Left forelimb (tissue), 1 donor: Measurements from ENCODE around the gene ABLIM2.

Source experiments
- DNase-seq: peaks from one replicate; pipeline ENCODE4 v3.0.0-alpha.2; 2018; ENCODE audit warnings: low spot score

The ABLIM2 gene

DNA sequence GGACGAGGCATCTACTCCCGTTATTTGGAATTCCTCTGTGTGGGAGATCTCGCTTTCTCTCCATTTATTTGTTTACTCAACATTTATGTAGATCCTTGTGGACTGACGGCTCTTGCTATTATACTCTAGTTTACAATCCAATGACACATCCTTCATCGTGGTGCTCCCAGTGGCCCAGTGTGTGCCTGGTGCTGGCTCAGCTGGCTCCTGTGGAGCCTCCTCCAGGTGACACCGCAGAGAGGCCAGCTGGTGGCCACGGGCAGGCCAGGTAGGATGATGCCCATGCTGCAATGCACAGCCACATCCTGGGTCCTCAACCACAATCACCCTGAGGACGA lies 134.9 kb downstream of the ABLIM2 start:
- no peak for DNase-seq

DNA sequence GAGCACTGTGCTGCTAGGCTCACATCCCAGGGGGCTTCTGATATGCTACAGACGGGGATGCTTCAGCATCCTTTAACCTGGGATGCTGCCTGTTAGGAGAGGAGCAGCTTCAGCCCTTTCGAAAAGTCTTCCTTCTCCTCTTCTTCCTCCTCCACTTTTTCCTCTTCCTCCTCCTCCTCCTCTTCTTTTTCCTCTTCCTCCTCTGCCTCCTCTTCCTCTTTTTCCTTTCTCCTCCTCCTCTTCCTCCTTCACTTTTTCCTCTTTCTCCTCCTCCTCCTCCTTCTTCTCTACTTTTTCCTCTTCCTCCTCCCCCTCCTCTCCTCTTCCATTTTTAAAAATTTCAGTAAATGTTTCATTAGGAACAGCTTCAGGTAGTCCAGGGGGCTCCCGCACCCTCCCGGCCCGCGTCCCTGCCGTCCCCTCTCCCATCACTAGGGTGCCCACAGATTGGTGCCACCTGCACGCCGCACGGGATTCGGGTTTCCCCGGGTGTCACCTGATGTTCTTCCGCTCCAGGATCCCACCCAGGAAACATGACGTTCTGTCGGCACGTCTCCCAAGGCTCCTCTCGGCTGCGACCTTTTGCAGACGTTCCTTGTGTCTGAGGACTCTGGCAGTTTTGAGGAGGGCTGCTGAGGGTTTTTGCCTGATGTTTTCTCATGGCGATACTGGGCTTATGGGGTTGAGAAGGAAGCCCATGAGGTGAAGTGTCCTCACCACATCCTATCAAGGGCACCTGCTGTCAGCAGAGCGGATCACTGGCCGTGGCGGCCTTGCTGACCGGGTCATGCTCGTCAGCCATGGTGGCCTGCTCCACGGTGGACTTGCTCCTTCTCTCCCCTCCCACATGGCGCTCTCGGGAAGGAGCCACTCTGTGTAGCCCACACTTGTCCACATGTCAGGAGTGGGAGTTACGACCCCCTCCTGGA lies 135.6 kb downstream of the ABLIM2 start:
- DNase-seq: no peak

DNA sequence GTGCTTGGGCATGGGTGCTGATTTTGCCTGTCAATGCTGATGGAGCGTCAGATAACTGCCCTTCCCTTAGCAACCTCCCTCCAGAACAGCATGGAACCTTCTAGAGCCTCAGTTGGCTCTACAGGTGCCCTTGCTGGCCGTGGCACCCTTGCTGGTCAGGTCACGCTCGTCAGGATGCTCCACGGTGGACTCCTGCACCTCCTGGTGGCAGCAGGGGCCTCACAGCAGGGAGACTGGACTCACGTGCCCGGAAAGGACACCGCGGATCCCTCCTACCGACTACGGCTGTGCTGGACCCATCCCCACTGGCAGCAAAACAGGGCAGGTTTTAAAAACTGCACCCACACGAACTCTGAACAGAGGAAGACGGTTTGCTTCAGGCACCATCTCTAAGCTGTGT lies 136.8 kb downstream of the ABLIM2 start:
- no peak for DNase-seq

DNA sequence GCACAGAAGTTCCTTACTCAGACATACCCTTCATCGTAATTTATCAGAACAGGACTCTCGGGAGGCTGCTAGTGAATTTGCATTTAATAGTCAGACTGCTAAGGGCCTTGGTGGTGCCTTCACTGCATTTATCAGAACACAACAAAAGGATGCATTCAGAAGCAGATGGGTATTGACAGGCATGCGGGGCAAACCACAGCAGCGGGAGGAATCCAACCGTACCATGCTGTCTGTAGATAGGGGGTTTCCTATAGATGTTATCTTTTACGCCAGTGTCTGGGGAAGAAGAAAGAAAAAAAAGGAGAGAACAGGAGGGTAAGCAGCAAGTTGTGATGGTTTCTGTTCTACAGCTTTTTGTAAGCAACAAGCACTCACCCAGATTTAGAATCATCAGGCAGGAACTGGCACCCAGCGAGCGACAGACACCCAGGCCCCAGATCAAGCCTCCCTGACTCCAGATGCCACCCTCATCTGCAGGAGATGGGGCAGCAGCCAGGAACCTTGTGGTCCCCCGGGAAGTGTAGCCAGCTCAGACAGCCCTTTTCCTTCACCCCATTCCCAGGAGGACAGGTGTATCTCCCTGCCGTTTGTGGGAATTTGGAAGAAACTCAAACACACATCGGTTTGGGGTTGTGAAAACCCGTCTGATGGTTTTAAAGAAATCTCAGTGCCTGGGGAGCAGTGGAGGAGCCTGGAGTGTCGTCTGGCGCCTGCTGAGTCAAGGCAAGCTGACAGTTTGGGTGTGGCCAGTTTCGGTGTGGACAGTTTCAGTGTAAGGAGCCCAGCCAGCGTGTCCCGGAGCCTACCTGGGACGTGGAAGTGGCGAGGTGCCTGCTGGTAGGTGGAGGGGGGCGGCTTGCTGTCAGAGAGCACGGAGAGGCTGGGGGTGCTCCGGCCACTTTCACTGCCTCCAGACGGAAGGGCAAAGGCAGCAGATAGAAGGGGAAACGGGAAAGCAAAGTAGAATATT lies 138.9 kb downstream of the ABLIM2 start:
- DNase-seq: no peak

DNA sequence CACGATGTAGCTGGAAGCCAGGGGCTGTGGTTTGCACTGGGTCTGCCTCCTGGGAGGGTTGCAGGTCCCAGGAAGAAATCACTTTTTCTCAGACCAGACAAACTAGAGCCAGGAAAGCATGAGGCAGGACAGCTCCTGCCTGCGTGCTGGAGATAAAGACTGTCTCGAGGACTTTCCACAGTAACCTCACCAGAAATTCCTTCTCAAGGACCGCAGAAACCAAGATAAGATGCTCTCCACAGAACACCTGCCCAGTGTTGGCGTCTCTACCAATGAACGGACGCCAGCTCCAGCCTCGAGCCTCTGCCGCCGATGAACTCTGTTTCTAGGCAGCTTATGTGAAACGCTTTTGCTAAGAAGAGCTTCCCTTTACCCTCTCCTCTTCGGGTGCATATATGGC lies 142.1 kb downstream of the ABLIM2 start:
- no peak for DNase-seq

DNA sequence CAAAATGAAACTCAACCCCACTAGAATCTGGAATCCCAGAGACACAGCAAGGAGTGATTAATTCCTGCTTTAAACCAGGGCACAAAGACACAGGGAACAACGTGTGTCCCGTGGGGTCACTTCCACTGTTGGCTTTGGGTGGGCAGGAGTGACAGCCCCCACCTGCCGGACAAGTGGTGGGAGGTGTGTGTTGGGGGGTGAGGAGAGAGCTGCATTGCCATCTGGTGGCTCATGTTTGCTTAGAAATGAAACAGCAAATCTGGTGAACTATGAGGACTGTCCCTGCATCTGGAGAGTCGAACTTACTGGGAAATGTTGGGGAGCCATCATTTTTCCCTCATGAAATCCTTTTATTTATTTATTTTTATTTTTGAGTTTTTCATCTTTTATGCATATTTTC lies 143.1 kb downstream of the ABLIM2 start:
- no peak for DNase-seq

DNA sequence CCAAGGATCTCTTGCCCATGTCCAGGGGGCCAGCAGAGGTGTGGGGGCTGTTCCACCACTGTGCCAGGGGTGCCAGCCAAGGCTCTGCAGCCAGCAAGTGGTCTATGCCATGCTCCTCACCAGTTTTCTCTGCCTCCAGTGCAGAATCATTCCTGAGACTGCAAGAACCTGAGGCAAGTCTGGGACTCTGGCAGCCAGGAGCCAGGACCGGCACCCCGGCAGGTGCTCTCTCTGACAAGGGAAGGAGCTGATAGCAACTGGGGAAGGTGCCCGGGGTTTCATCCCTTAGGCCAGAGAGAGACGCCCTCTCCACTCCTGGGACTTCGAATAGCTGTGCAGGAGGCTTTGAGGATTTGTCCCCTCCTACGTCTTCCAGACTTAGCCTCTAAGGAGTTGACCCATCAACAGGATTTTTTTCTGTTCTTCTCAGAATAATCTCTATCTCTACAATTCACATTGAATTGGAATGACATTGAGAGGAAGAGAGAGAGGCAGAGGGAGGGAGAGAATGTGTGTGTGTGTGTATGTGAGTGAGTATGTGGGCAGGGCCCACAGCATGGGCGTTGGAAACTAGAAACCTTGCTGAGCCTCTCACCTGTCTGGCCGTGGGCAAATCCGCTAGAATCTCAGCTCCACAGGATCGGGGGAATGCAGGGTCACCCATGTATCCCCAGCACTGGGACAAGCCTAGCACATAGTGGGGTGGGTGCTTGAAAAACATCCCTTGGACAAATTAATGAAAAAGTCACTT lies 144.5 kb downstream of the ABLIM2 start:
- no peak for DNase-seq

DNA sequence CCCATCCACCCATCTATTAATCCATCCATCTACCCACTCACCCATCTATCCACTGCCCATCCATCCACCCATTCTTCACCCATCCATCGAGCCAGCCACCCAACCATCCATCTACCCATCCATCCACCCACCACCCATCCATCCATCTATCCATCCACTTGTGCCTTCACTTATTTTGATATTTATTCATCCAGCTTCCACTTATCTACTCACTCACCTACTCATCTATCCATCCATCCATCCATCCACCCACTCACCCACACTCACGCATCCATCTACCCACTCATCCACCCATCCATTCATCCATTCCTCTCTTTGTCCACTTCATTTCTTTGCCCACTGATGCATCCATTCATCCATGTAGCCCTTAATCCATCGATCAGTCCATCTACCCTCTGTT lies 146.1 kb downstream of the ABLIM2 start:
- DNase-seq: no peak

DNA sequence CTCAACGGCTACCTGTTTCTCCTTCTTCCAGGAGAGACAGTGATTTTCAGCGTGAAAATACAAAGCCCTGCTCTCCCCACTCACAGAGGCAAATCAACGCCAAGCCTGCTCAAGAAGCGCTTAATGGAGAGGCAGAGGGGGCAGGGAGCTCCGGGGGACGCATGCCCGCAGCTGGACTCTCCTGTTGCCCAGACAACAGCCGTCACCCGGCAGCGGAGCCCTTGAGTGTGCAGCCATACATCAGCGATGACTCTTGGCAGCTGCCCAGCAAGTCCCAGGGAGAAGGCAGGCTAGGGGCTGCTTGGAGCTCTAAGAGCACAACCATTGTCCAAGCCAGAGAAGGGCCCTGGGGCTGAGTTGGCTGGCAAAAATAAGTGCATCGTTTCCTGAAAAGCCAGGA lies 148.0 kb downstream of the ABLIM2 start:
- DNase-seq: peak; percentile 80

DNA sequence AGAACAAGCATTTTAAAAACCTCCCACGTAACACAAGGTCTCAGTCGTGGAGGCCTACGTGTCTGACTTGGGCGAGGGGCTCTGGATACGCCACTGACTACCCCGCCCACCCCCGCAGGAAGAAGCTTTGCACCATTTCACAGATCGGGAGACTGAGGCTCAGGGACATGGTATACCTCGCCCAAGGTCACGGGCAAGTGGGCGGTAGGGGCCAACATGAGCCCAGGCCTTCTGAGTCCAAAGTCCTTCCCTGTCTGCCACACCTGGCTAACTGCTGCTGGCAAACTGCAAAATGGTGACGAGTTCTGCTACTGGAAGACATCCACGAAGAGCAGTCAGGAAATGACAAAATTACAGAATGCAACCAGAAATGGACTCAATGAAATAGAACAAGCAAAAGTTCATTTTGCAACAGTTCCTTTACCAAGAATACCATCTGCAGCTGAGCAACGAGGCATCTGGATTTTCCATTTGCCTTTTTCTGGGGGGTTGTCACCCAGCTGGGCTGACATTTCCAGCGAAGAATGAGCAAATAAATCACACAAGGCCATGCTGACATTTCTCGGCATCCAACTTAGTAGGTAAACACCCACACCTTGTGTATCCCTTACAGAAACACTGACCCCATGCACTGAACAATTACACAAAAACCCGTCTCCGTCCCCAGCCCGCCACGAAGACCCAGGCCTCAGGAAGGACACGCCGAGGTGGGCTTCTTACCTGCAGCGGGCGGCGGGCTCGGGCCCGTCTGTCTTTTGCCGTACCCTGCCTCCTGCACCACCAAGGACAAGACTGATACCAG lies 148.7 kb downstream of the ABLIM2 start:
- DNase-seq: no peak

DNA sequence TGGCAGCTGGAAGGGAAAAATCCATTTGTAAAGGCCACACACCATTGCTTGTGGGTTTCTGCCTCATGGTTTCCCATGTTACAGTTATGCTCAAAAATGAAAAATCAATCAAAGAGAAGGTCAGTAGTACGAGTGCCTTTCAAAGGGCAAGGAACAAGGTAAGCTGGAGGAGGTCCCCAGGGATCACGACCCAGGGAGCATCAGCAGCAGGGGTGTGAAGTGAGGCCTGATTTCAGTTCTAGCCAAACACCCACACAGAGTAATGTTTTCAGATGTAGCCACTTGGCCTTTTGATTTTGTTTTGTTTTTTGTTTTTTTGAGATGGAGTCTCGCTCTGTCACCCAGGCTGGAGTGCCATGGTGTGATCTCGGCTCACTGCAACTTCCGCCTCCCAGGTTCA lies 149.5 kb downstream of the ABLIM2 start:
- DNase-seq: no peak

DNA sequence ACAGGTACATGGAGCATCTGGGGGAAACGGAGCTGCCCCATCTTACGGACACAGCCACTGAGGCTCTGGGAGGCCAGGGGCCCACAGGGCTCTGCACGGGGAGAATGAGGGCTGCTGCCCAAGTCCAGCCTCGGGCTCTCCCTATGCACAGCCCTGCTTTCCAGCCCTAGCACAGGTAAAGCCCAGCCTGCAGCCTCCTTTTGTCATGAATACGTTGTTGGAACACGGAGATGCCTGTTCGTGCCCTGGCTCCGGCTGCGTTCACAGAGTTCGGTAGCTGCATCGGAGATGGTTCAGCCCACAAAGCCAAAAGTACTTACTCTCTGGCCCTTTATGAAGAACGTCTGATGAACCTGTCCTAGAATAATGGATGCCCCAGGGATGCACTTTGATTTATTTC lies 150.2 kb downstream of the ABLIM2 start:
- no peak for DNase-seq

DNA sequence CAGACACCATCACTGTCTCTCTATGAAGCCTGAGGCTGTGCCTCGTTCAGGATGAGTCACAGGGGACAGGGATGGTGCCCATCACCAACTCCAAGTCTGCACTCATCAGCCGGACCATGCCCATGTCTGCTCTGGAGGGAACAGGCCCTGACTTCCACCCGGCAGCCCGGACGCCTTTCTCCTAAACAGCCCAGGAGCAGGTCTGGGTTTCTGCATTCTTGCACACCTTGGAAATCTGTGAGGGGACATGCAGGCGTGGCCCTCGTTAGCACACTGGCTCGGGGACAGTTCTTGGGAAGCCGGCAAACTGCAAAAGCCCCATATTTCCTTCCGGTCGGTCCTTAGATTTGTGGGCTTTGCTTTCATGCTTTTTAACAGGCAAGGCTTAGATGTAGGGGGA lies 151.0 kb downstream of the ABLIM2 start:
- DNase-seq: no peak

DNA sequence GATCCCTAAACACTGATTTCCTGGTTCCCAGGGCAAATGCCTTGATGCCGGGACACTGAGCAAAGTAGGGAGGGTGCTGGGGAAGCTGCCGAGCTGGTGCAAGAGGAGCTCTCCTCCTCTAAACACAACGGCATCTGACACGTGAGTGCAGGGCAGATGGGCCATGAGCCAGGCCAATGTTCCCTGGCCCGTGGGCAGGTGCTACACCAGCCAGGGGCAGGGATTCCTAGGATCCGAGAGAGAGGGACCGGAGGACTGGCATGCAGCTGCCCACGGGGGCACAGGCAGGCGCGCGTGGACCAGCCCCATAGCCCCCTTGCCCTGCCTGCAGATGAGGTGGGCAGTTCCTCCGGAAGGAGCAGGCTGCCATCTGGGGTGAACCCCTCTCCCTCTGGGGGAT lies 152.1 kb downstream of the ABLIM2 start:
- no peak for DNase-seq

DNA sequence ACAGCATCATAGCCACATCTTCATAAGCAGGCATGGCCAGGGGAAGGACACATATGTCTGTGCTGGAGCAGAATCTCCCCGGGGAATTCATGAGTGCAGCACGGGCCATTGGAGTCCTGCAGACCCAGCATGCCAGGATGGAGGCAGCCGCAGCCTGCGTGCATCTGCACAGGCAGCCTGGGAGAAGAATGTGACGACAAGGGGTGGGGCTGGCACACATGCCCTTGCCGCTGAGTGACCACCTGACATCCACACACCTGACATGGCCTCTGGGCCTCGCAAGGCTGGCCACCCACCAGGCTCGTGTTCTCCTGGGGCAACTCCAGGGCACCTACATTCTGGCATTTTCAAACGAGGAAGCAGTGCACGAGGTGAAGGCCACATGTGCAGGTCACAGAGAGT lies 152.8 kb downstream of the ABLIM2 start:
- DNase-seq: no peak

DNA sequence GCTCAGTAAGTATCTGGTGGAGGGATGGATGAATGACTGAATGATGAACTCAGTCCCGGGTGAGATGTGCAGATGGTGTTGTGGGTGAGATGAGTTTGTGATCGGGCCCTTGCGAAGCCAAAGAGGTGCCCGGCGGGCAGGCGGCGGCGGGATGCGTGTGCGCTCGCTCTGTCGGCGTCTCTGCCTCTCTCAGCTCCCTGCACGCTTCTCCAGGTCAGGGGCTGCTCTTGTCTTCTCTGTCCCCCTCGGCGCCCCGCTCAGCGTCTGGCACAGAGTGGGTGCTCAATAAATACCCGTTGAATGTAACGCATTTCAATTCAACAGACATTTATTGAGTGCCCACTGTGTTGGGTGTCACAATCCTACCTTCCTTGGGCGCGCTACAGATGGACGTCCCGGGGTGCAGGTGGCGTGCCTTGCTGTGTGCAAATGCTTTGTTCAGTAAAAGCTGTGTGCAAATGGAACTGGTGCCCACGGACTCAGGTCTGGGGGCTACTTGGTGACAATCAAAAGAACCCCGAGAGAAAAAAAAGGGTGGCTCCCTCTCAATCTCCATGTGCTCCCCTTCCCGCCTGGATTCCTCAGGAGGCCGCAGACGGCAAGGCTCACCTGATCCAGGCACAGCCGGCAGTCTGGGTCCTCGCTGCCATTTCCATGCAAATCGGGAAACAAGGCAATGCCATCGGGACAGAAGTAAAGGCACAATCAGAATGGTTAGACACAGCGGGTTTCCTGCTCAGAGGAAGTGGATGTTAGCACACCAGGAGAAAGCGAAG lies 153.4 kb downstream of the ABLIM2 start:
- no peak for DNase-seq

DNA sequence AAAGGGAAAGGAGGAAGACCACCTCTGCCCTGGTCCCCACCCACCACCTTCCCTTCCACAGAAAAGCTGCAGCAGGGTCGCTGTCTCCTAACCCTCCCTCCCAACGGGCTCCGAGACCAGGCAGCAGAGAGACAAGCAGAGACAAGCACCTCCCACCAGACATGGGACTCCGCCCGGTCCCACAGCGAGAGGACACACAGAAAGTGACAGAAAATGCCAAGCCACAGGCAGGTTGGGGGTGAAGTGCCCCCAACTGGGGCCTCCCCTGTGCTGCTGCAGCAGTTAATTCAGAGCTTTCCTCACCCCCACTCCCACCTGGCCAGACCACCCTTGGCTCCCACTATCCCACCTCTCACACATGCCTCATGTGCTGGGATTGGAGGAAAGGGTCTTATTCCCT lies 154.5 kb downstream of the ABLIM2 start:
- no peak for DNase-seq

DNA sequence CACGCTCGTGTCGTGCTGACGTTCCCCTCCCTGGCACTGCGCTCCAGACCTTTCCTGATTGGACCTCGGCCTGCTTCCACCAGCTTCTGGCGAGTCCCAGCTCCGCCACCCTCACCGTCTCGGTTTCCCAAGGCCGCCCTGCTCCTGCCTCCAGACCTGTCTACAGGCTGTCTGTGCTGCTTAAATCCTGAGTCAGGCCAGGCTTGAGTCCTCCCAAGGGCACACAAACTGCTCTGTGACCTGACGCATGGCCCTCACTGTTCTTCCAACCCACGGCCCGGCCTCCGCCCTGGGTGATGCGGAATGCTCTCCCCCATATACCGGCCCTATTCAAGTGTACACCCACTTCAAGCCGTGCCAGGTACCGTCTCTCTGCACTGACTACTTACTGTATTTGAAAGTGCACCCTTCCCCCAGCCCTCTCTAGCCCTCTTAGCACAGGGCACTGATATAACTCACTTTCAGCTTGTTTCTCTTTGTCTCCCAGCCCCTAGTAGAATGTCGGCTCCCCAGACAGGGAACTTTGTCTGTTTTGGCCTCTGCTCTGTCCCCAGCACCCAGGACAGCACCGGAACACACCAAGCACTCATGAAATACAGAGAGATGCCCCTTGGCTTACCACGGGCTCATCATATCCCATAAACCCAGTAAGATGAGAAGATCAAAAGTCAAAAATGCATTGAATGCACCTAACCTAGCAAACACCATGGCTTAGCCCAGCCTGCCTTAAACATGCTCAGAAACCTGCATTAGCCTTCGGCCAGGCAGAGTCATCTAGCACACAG lies 155.9 kb downstream of the ABLIM2 start:
- DNase-seq: no peak

DNA sequence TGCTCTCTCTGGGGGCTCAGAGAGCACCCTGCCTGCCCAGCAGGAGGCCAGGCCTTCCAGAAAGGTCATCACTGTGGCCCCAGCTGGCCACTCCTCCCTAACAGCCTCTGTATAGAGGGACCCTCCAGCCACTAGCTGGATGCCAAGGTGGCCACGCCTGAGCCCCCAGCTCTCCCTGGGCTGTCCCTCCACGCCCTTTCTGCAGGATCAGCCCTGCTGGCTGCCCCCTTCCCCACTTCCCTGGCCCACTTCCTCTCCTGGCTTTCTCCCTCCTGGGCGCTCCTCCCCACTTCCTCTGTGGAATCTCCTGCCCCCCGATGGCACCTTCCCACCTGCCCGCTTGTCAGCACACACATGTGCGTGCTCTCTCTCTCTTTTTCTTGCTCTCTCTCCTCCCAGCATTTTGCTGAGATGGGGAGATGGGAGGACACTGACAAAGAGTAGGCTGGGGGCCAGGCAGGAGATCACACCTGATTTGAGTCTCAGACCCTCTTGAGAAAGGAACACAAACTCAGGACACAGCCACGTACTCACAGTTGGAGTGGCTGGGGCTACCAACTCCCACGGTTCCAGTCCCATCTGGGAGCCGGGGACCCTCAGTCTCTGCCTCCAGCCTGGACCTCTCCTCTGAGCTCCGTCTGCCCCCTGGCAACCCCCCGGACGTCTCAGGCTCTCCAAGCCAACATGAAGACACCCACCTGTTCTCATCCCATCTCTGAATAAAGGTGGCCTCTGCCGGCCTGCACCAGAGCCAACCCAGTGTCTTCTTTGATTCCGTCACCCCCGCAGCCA lies 156.9 kb downstream of the ABLIM2 start:
- DNase-seq: no peak
